ENCODE data around the gene MAP3K5.

DNA sequence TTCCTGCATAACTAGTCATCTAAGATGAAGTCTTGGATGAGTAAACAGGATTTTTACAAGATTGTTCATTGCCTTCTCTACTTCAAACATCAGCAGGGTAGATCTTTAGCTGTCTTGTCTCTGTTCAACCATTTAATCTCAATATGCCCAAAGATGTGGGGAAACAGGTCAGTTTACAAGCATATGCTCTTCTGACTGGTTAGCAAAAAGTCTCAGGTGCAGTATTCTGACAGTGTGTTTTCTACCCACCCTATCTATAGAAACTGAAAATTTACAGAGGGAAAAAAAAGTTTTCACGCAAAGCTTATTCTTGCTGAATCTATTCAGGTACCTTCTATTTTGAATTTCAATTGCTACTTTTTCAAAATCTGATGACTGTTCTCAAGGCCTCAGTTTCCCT is 29.0 kb downstream of the MAP3K5 start:
- TF ChIP-seq, protein P1, sequence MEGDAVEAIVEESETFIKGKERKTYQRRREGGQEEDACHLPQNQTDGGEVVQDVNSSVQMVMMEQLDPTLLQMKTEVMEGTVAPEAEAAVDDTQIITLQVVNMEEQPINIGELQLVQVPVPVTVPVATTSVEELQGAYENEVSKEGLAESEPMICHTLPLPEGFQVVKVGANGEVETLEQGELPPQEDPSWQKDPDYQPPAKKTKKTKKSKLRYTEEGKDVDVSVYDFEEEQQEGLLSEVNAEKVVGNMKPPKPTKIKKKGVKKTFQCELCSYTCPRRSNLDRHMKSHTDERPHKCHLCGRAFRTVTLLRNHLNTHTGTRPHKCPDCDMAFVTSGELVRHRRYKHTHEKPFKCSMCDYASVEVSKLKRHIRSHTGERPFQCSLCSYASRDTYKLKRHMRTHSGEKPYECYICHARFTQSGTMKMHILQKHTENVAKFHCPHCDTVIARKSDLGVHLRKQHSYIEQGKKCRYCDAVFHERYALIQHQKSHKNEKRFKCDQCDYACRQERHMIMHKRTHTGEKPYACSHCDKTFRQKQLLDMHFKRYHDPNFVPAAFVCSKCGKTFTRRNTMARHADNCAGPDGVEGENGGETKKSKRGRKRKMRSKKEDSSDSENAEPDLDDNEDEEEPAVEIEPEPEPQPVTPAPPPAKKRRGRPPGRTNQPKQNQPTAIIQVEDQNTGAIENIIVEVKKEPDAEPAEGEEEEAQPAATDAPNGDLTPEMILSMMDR (IDR thresholded peaks at IDR 0.05) = no peak
- no peak for TF ChIP-seq POLR2A (IDR thresholded peaks at IDR 0.05; ENCODE audit: low read depth)
